ENCODE data around the gene DLG2. TPM values are rescaled to one million over a fixed set of nuclear protein-coding genes. Genes with fewer than 3 reads are reported as not detected.

The DLG2 gene
- polyA plus RNA-seq, 1 experiment, result 0.68 TPM

GRCh38 chr11:84247926-84248325, 1379.2 kb downstream of the DLG2 start:
- Histone ChIP-seq H3K9me3 (ENCODE audit: control insufficient read depth, insufficient read depth, low read length) (no peaks in the 10 kb centered on the region), H3K4me3 (ENCODE audit: low read depth, low read length) (no peak overlapping the region), H3K27ac (ENCODE audit: low read depth, low read length) (no peak overlapping the region), H3K27me3 (ENCODE audit: control insufficient read depth, insufficient read depth, low read length) (no peaks in the 10 kb centered on the region)
- ChIA-PET CTCF (interaction anchor here (1.8 kb wide), 1 partner anchor 411 kb away, joined by 7 read pairs; no protein-coding TSS in a partner anchor), POLR2A (no interaction called here)
- no peak for DNase-seq (ENCODE audit: low read depth, low spot score)
- TF ChIP-seq CTCF (IDR thresholded peaks at IDR 0.05; ENCODE audit: low read depth, low read length), result no peak

GRCh38 chr11:84247129-84247528, 1380.0 kb downstream of the DLG2 start:
- H3K27me3 ChIP-seq (ENCODE audit: control insufficient read depth, insufficient read depth, low read length), result no peaks in the 10 kb centered on the region
- H3K27ac ChIP-seq (ENCODE audit: low read depth, low read length), result no peak overlapping the region
- H3K4me3 ChIP-seq (ENCODE audit: low read depth, low read length), result no peak overlapping the region
- POLR2A ChIA-PET, result no interaction called here
- CTCF ChIA-PET, result no interaction called here
- no peak for TF ChIP-seq CTCF (IDR thresholded peaks at IDR 0.05; ENCODE audit: low read depth, low read length)
- no peaks in the 10 kb centered on the region for H3K9me3 ChIP-seq (ENCODE audit: control insufficient read depth, insufficient read depth, low read length)
- DNase-seq (ENCODE audit: low read depth, low spot score), result no peak

- POLR2A ChIA-PET, result no interaction called here
Observed at GRCh38 chr11:84243629-84244263, 1383.4 kb downstream of the DLG2 start.

GRCh38 chr11:84241343-84242131, 1385.6 kb downstream of the DLG2 start:
- H3K27ac ChIP-seq (ENCODE audit: low read depth, low read length), result no peak overlapping the region
- no peak for TF ChIP-seq CTCF (IDR thresholded peaks at IDR 0.05; ENCODE audit: low read depth, low read length)
- H3K4me3 ChIP-seq (ENCODE audit: low read depth, low read length), result no peak overlapping the region
- no peaks in the 10 kb centered on the region for H3K9me3 ChIP-seq (ENCODE audit: control insufficient read depth, insufficient read depth, low read length)
- POLR2A ChIA-PET, result no interaction called here
- no peaks in the 10 kb centered on the region for H3K27me3 ChIP-seq (ENCODE audit: control insufficient read depth, insufficient read depth, low read length)
- CTCF ChIA-PET, result no interaction called here
- no peak for DNase-seq (ENCODE audit: low read depth, low spot score)

More at GRCh38 chr11:84243629-84244263, 1383.4 kb downstream of the DLG2 start:
- no peak for DNase-seq (ENCODE audit: low read depth, low spot score)
- H3K4me3 ChIP-seq (ENCODE audit: low read depth, low read length), result no peak overlapping the region
- H3K27me3 ChIP-seq (ENCODE audit: control insufficient read depth, insufficient read depth, low read length), result no peaks in the 10 kb centered on the region
- no peak for TF ChIP-seq CTCF (IDR thresholded peaks at IDR 0.05; ENCODE audit: low read depth, low read length)
- H3K9me3 ChIP-seq (ENCODE audit: control insufficient read depth, insufficient read depth, low read length), result no peaks in the 10 kb centered on the region
- CTCF ChIA-PET, result no interaction called here
- no peak overlapping the region for H3K27ac ChIP-seq (ENCODE audit: low read depth, low read length)

GRCh38 chr11:84240847-84241246, 1386.3 kb downstream of the DLG2 start:
- ChIA-PET POLR2A (no interaction called here), CTCF (no interaction called here)
- no peaks in the 10 kb centered on the region for H3K9me3 ChIP-seq (ENCODE audit: control insufficient read depth, insufficient read depth, low read length)
- no peak for TF ChIP-seq CTCF (IDR thresholded peaks at IDR 0.05; ENCODE audit: low read depth, low read length)
- H3K27ac ChIP-seq (ENCODE audit: low read depth, low read length), result no peak overlapping the region
- no peaks in the 10 kb centered on the region for H3K27me3 ChIP-seq (ENCODE audit: control insufficient read depth, insufficient read depth, low read length)
- DNase-seq (ENCODE audit: low read depth, low spot score), result no peak
- H3K4me3 ChIP-seq (ENCODE audit: low read depth, low read length), result no peak overlapping the region
